Hematopoietic multipotent progenitor cell treated with erythropoietin and hydrocortisone succinate and interleukin-3 and kit ligand, for 8 days (in vitro differentiated cells): ENCODE results near the gene AMMECR1.
"Not testable (repeated sequence)": the region's sequence is repeated elsewhere in the genome, so short reads cannot be mapped to it uniquely, and the experiment has no call there.

Source experiments
- DNase-seq: peaks from one replicate; pipeline ENCODE4 v3.0.0-alpha.2; 2015

AMMECR1 gene

DNA sequence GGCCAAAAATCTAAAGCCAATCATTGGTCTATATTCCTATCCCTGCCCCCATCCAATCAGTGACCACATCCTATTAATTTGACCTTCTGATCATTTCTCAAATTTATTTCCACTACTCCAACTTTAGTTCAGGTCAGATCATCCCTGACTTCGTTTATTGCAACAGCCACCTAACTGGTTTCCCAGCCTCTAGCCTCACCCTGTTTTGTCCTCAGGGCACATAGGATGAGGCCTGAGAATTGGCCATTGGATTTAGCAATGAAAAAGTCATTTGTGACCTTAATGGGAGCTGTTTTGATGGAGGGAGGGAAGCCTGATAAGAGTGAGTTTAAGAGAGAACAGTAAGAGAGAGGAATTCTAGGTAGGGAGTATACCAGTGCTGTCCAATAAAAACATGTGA, 155.0 kb downstream of the AMMECR1 start:
- no peak for DNase-seq

DNA sequence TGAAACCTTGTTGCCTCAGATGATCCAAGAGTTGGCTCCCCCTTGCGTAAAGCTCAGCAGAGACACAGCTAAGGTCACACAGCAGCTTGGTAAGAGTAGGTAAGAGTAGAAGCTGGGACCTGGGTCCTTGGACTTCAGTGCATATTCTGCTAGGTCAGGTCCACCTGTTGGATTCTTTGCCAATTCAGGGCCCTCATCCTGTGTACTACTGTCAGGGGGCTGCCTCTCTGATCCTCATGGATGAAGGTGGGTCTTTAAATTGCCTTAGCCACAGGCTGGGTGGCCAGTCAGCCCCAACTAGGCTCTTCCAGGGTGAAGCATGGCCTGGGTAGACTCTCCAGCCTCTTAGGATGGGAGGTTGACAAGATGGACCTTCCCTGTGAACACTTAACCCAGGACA, 155.8 kb downstream of the AMMECR1 start:
- no peak for DNase-seq

DNA sequence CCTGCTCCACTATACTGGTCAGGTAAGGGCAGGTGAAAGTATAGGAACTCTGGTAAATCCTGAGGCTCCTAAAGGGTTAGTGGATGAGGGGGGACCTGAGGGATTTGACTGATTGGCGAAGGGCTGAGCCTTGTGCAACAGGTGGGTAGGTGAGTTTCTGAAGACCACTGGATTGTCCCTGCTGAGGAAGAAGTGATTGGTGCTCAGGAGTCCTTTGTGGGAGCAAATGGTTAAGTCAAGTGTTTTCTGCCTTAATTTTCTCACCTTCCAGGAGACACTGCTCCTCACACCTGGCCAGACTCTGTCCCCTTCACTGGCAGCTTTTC, 156.6 kb downstream of the AMMECR1 start:
- DNase-seq: no peak

DNA sequence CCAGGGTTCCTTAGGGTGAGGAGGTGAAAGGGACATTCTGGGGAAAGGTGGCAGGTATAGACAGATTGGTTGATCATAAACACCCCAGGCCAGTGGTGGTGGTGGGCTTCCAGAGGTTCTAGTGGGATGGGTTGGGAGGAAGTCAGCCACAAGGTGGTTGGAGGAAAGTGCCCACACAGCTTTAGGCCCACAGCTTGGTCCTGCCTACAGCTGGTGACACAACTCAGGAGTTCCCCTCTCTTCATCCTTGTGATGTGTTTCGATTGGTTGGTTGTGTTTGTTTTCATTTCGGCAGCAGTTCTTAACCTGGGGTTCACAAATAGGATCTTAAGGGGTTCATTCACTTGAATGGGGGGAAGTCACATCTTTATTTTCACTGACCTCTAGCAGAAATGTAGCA, 158.0 kb downstream of the AMMECR1 start:
- no peak for DNase-seq

DNA sequence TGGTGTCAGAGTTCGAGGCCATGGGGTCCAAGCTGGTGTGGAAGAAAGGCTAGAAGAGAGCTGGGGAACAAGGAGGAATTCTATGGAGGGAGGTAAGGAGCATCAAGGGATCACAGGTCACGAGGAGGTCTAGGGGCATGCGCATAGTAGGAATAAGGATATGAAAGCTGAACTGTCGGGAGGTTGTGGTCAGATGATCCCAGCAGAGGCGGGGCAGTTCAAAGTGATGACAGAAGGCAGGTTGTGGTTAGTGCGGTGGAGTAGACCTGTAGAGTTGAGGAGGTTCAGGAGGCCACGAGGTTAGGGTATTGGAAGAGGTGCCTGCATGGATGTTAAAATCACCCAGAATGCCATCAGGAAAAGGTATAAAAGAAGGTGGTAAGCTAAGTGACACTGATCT, 158.7 kb downstream of the AMMECR1 start:
- DNase-seq: no peak

DNA sequence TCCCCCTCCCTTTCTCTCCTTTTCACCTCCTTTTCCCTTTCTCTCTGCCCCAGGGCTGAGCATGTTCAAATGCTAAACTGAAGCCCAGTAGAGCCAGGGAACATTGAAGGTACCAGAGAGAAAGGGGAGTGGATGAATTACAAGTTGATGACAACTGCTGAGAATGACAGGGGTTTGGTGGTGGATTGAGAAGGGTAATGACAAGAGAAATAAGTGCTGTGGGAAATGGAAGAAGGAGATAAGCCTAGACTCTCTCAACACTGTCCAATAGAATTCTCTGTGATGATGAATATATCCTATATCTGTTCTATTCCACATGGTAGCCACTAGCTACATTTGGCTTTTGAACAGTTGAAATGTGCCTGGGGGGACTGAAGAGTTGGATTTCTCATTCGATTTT, 160.4 kb downstream of the AMMECR1 start:
- DNase-seq: peak; percentile 39

DNA sequence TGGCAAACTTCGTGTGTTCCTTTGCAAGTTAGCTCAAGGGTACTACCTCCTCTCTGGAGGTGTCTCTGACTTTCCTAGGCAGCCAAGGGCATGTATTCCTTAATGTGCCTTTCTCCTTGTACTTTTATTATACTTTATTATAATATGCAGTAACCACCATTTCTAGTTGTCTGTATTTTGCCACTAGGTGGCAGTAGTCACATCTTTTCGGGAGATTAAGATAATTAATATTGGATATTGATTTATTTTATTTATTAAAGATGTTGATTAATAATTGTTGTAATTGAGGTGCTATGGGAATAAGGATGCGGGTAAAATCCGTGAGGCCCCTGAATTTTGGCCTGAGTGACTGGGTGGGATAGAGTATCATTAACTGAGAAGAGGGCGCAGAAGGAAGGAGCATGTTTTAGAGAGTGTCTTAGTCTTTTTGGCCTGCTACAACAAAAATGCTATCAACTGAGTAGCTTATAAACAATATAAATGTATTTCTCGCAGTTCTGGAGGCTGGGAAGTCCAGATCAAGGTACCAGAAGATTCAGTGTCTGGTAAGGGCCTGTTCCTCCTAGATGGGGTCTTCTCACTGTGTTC, 161.6 kb downstream of the AMMECR1 start:
- DNase-seq: no peak

DNA sequence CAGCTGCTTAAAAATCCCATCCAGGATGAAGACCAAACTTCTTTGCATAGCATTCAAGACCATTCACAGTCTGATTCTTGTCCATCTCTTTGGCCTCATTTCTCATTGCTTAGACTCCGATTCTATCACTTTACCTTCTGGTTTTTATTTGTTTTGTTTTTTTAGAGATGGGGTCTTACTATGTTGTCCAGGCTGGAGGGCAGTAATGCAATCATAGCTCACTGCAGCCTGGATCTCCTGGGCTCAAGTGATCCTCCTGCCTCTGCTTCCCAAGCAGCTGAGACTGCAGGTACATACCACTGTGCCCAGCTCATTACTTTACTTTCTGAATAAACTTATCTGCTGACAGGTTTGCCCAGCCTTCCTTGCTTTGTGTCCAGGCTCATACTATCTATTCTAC, 162.1 kb downstream of the AMMECR1 start:
- DNase-seq: no peak

DNA sequence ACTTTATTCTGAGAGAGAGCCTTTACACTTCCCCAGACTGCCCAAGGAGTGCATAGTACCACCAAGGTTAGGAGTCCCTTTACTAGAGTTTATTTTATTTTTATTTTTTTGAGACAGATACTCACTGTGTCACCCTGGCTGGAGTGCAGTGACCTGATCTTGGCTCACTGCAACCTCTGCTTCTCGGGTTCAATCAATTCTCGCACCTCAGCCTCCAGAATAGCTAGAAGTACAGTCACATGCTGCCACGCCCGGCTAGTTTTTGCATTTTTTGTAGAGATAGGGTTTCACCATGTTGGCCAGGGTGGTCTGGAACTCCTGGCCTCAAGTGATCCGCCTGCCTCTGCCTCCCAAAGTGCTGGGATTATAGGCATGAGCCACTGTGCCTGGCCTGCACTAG, 163.6 kb downstream of the AMMECR1 start:
- DNase-seq: not testable (repeated sequence)

DNA sequence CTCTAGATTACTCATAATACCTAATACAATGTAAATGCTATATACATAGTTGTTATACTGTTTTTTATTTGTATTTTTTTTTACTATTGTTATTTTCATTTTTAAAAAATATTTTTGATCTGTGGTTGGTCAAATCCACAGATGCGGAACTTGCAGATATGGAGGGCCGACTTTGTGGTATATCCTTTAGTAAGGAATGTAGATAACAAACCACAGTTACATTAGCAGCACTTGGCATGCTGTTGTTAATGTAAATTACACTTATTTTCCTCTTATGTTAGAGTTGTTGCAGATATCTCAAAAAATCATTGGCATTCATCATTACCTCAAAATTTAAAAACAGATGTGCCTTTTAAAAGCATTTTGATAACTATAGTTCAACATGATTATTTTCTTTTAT, 164.0 kb downstream of the AMMECR1 start:
- DNase-seq: peak; percentile 42

DNA sequence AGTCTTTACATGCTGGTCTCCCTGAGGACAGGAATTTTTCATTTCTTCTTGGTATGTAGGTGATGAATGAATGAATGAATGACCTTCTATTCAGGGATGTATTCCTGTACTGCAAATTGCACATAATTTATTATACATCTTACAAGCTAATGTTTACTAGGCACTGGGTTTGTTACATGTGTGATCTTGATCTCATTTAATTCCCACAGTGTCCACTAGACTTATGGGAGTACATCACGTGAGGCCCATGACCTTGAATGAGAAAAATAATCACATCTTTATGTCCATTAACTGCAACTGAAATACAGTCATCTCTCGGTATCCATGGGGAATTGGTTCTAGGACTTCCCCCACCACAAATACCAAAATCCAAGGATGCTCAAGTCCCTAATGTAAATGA, 164.6 kb downstream of the AMMECR1 start:
- DNase-seq: no peak

DNA sequence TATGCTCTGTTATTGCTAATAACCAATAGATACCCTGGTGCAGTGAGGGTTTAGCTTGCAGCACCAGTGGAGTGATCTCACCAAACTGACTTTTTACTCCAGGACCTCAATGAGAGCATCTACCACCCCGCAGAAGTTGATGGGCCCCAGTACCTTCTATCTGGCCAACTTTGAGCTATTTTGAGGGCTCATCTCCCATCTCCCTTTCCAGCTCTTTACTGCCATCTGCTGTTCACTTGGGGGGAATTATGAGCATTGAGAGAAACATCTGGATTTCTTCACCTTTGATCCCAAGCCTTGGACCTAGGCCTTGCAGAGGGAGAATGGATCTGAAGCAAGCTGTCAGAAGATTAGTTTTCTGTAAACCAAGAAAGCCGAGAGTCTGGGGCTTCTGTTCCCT, 171.4 kb downstream of the AMMECR1 start:
- DNase-seq: peak; percentile 77

DNA sequence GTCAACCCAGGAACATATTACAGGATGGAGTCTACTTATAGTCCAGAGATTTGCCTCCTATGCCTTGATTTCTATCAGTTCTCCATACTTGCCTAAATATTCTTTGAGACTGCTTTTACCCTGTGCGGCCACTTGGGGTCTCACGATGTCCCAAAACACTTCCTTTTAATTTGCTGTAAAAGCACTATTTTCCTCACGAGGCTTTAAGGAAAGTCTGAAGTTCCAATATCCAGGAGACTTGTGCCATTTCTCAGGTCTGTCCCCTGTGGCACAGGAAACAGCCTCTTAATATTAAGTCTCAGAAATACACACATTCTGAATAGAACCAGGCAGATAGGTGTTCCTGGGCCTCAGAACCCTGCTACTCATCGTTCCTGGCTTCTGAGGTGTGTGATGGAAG, 172.0 kb downstream of the AMMECR1 start:
- peak; percentile 45 for DNase-seq

DNA sequence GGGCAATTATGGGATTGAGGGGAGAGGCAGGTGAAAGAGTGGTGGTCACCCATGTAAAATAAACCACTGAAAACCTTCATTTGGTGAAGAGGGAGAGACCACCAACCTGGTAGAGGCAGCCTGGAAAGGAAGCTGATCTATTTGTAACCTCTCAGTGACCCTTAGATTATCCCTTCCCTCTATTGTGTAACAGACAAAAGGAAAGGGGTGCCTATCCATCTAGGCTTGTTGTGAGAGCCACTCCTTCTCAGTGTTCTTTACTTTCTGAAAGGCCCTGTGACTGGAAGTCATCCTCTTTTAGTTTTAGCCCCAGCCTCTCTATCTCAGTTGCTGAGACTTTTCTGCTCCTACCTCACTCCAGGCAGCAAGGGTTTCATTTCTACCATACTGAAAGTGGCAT, 172.6 kb downstream of the AMMECR1 start:
- no peak for DNase-seq
